Activated naive CD8-positive, alpha-beta T cell treated with anti-CD3 and anti-CD28 coated beads, Interleukin-2, amount 10 ng/mL, durations not matched to agents 7 days and 5 days (primary cell): Measurements from ENCODE around the gene KRTAP12-3. TPM values are rescaled to one million over a fixed set of nuclear protein-coding genes. Genes with fewer than 3 reads are reported as not detected.
"Not testable (repeated sequence)": the region's sequence is repeated elsewhere in the genome, so short reads cannot be mapped to it uniquely, and the experiment has no call there.

Experiments
- ATAC-seq: fragments of 150-1000 bp; cut with Tn5 transposase; one replicate; pipeline ENCODE4 v1.10.0; 2021; ENCODE audit warnings: low read depth, moderate library complexity
- POLR2A ChIA-PET: fragments of 350-600 bp; sonication (Branson Sonifier 250); formaldehyde crosslinking; loops from one replicate; lab custom pipeline; 2021; ENCODE audit warnings: antibody characterized with exemption; lab: Charles Lee
- DNase-seq: peaks from one replicate; pipeline ENCODE4 v3.0.0; 2021
- H3K27ac Mint-ChIP-seq: one replicate; pipeline ENCODE4 v1.8.0; 2022; ENCODE audit warnings: mild to moderate bottlenecking, mixed read lengths
- H3K27me3 Mint-ChIP-seq: one replicate; pipeline ENCODE4 v1.8.0; 2022; ENCODE audit warnings: mild to moderate bottlenecking, moderate library complexity, mixed read lengths
- H3K36me3 Mint-ChIP-seq: one replicate; pipeline ENCODE4 v1.8.0; 2021; ENCODE audit warnings: mild to moderate bottlenecking, mixed read lengths
- H3K4me1 Mint-ChIP-seq: one replicate; pipeline ENCODE4 v1.8.0; 2021; ENCODE audit warnings: mixed read lengths
- H3K4me3 Mint-ChIP-seq: one replicate; pipeline ENCODE4 v1.8.0; 2022; ENCODE audit warnings: mild to moderate bottlenecking, moderate library complexity, mixed read lengths
- H3K9me3 Mint-ChIP-seq: one replicate; pipeline ENCODE4 v1.8.0; 2021; ENCODE audit warnings: mixed read lengths
- total RNA-seq, 2 experiments: library from RNA; stranded (reverse); gene quantifications; one replicate each; pipeline ENCODE4 v1.2.3, GENCODE V29; 2021

The KRTAP12-3 gene
- total RNA-seq, 2 experiments from 2014 or later: not detected

GRCh38 chr21:44636209-44637017, 21.3 kb upstream of the KRTAP12-3 start:
- Mint-ChIP-seq H3K9me3 (peaks cover 28% of the 10 kb centered on the region), H3K27me3 (peaks cover 2% of the 10 kb centered on the region), H3K4me1 (no peaks in the 10 kb centered on the region), H3K27ac (no peak overlapping the region), H3K4me3 (no peak overlapping the region), H3K36me3 (no peaks in the 10 kb centered on the region)
- DNase-seq (no peak), ATAC-seq (no peak)
- POLR2A ChIA-PET: no interaction called here

- DNase-seq (no peak), ATAC-seq (no peak)
- Mint-ChIP-seq H3K9me3 (peaks cover 26% of the 10 kb centered on the region), H3K27me3 (peaks cover 2% of the 10 kb centered on the region), H3K4me3 (no peak within 1 kb of the TSS), H3K36me3 (no peaks in the 10 kb centered on the region), H3K27ac (peak within 1 kb of the TSS; percentile 60), H3K4me1 (no peaks in the 10 kb centered on the region)
- POLR2A ChIA-PET: no interaction called here
Observed at GRCh38 chr21:44637018-44637850, 20.5 kb upstream of the KRTAP12-3 start, which contains the start of gene KRTAP10-10. TSS of gene KRTAP10-10 (plus strand) at chr21:44637356. CDS start at chr21:44637418, 62 bp downstream.

- H3K36me3 Mint-ChIP-seq, H3K27me3 Mint-ChIP-seq, ATAC-seq, H3K4me3 Mint-ChIP-seq, DNase-seq, H3K4me1 Mint-ChIP-seq, POLR2A ChIA-PET: not testable (repeated sequence)
- peaks cover 27% of the 10 kb centered on the region for H3K9me3 Mint-ChIP-seq
- peak overlapping the region; percentile 60 for H3K27ac Mint-ChIP-seq
Observed at GRCh38 chr21:44637851-44638348, 19.8 kb upstream of the KRTAP12-3 start.

- H3K4me1 Mint-ChIP-seq, POLR2A ChIA-PET, H3K27ac Mint-ChIP-seq, H3K4me3 Mint-ChIP-seq, ATAC-seq, H3K36me3 Mint-ChIP-seq, DNase-seq, H3K27me3 Mint-ChIP-seq: not testable (repeated sequence)
- H3K9me3 Mint-ChIP-seq: peaks cover 23% of the 10 kb centered on the region
Observed at GRCh38 chr21:44638506-44639330, 19.0 kb upstream of the KRTAP12-3 start.

- H3K27ac Mint-ChIP-seq: no peak overlapping the region
- H3K4me3 Mint-ChIP-seq: no peak overlapping the region
- POLR2A ChIA-PET: no interaction called here
- no peak for ATAC-seq
- H3K27me3 Mint-ChIP-seq: peaks cover 2% of the 10 kb centered on the region
- DNase-seq: no peak
- peaks cover 23% of the 10 kb centered on the region for H3K9me3 Mint-ChIP-seq
- H3K36me3 Mint-ChIP-seq: no peaks in the 10 kb centered on the region
- no peaks in the 10 kb centered on the region for H3K4me1 Mint-ChIP-seq
Observed at GRCh38 chr21:44639331-44639655, 18.4 kb upstream of the KRTAP12-3 start.

GRCh38 chr21:44640761-44641160, 17.0 kb upstream of the KRTAP12-3 start:
- Mint-ChIP-seq H3K27me3 (peaks cover 2% of the 10 kb centered on the region), H3K4me3 (no peak overlapping the region), H3K27ac (no peak overlapping the region), H3K9me3 (peaks cover 24% of the 10 kb centered on the region), H3K36me3 (peaks cover 7% of the 10 kb centered on the region), H3K4me1 (no peaks in the 10 kb centered on the region)
- DNase-seq (no peak), ATAC-seq (no peak)
- POLR2A ChIA-PET: no interaction called here

- peaks cover 2% of the 10 kb centered on the region for H3K27me3 Mint-ChIP-seq
- DNase-seq (no peak), ATAC-seq (no peak)
- POLR2A ChIA-PET: no interaction called here
- H3K9me3 Mint-ChIP-seq: peaks cover 24% of the 10 kb centered on the region
- peaks cover 7% of the 10 kb centered on the region for H3K36me3 Mint-ChIP-seq
- H3K27ac Mint-ChIP-seq: no peak overlapping the region
- no peak overlapping the region for H3K4me3 Mint-ChIP-seq
- no peaks in the 10 kb centered on the region for H3K4me1 Mint-ChIP-seq
Observed at GRCh38 chr21:44643741-44644310, 13.9 kb upstream of the KRTAP12-3 start.

- H3K9me3 Mint-ChIP-seq: peaks cover 23% of the 10 kb centered on the region
- POLR2A ChIA-PET: interaction anchor here (1.1 kb wide), 1 partner anchor 13 kb away, joined by 4 read pairs; the partner anchor contains the start of gene KRTAP12-3
- ATAC-seq: no peak
- H3K27ac Mint-ChIP-seq: no peak overlapping the region
- no peak overlapping the region for H3K4me3 Mint-ChIP-seq
- H3K36me3 Mint-ChIP-seq: peaks cover 7% of the 10 kb centered on the region
- no peak for DNase-seq
- no peaks in the 10 kb centered on the region for H3K4me1 Mint-ChIP-seq
- peaks cover 2% of the 10 kb centered on the region for H3K27me3 Mint-ChIP-seq
Observed at GRCh38 chr21:44644878-44645277, 12.9 kb upstream of the KRTAP12-3 start.

GRCh38 chr21:44646366-44647221, 11.1 kb upstream of the KRTAP12-3 start, which contains the start of gene KRTAP10-11:
TSS of gene KRTAP10-11 (plus strand) at chr21:44646414. CDS start at chr21:44646459, 45 bp downstream.
- H3K27ac Mint-ChIP-seq, DNase-seq, H3K4me3 Mint-ChIP-seq, H3K4me1 Mint-ChIP-seq, POLR2A ChIA-PET, H3K27me3 Mint-ChIP-seq, ATAC-seq, H3K36me3 Mint-ChIP-seq: not testable (repeated sequence)
- H3K9me3 Mint-ChIP-seq: peaks cover 15% of the 10 kb centered on the region

GRCh38 chr21:44647222-44647552, 10.5 kb upstream of the KRTAP12-3 start:
- peaks cover 13% of the 10 kb centered on the region for H3K9me3 Mint-ChIP-seq
- peaks cover 7% of the 10 kb centered on the region for H3K36me3 Mint-ChIP-seq
- peaks cover 2% of the 10 kb centered on the region for H3K4me1 Mint-ChIP-seq
- POLR2A ChIA-PET: no interaction called here
- H3K27me3 Mint-ChIP-seq: no peaks in the 10 kb centered on the region
- no peak overlapping the region for H3K27ac Mint-ChIP-seq
- no peak for ATAC-seq
- H3K4me3 Mint-ChIP-seq: no peak overlapping the region
- no peak for DNase-seq

- POLR2A ChIA-PET: no interaction called here
Observed at GRCh38 chr21:44648557-44649311, 9.0 kb upstream of the KRTAP12-3 start.

More at GRCh38 chr21:44648557-44649311, 9.0 kb upstream of the KRTAP12-3 start:
- Mint-ChIP-seq H3K27ac (no peak overlapping the region), H3K9me3 (peaks cover 13% of the 10 kb centered on the region), H3K4me1 (peaks cover 2% of the 10 kb centered on the region), H3K36me3 (peaks cover 9% of the 10 kb centered on the region), H3K4me3 (no peak overlapping the region), H3K27me3 (no peaks in the 10 kb centered on the region)
- DNase-seq: no peak
- ATAC-seq: no peak
